AG09319 (cell line): Measurements from ENCODE around the gene FARP1.
"Not testable (repeated sequence)": the region's sequence is repeated elsewhere in the genome, so short reads cannot be mapped to it uniquely, and the experiment has no call there.

ENCODE experiments used
- DNase-seq: peaks from one replicate; pipeline ENCODE4 v3.0.0-alpha.2; 2010; ENCODE audit warnings: low read depth; ENCODE audit errors: extremely low read depth
- TF ChIP-seq, protein P1 (sequence below): IDR thresholded peaks from 2 replicates; pipeline ENCODE4 v1.5.1; 2011; ENCODE audit warnings: low read depth, mild to moderate bottlenecking, inconsistent platforms, low read length, moderate library complexity

FARP1 gene

DNA sequence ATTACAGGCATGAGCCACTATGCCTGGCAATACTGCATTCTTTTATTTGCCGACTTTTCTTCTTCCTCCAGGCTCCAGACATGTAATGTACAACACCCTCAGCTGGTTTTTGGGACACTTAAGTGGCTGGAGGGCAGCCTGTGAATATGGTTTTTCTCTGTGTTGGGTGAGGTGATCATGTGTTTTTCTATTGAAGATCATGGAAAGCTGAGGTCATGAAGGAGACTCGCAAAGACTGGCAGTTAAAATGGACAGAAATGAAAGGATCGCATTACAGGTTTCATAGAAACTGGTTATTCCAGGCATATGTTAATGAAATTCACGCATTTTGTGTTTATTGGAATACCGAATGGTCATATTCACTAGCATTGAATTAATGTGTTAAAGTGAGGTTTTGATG is 119.4 kb downstream of the FARP1 start:
- DNase-seq: no peak
- TF ChIP-seq, protein P1, sequence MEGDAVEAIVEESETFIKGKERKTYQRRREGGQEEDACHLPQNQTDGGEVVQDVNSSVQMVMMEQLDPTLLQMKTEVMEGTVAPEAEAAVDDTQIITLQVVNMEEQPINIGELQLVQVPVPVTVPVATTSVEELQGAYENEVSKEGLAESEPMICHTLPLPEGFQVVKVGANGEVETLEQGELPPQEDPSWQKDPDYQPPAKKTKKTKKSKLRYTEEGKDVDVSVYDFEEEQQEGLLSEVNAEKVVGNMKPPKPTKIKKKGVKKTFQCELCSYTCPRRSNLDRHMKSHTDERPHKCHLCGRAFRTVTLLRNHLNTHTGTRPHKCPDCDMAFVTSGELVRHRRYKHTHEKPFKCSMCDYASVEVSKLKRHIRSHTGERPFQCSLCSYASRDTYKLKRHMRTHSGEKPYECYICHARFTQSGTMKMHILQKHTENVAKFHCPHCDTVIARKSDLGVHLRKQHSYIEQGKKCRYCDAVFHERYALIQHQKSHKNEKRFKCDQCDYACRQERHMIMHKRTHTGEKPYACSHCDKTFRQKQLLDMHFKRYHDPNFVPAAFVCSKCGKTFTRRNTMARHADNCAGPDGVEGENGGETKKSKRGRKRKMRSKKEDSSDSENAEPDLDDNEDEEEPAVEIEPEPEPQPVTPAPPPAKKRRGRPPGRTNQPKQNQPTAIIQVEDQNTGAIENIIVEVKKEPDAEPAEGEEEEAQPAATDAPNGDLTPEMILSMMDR: no peak

- DNase-seq: no peak
- TF ChIP-seq, protein P1: no peak
Measured at GRCh38 chr13:98263841-98264240, 120.9 kb downstream of the FARP1 start.

DNA sequence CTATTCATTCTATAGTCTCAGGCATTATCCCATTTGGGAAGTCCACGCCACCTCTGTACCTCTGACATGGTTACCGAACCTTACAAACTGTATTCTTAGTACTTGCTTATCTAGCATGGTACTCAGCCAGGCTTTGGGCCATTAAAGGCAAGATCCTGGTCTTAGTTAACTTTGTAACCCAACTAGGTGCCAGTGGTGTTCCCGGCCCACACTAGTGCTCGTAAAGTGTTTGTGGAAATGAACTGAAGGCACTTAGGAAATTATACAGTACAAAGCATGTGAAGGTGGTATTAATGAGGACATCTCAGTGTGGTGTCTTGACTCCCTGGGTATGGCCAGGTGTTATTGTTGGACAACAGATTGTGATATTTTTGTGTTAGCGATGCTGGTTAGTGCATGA is 122.0 kb downstream of the FARP1 start:
- TF ChIP-seq, protein P1: no peak
- no peak for DNase-seq

GRCh38 chr13:98265692-98266551 is 123.0 kb downstream of the FARP1 start:
- no peak for DNase-seq
- TF ChIP-seq, protein P1: no peak

DNA sequence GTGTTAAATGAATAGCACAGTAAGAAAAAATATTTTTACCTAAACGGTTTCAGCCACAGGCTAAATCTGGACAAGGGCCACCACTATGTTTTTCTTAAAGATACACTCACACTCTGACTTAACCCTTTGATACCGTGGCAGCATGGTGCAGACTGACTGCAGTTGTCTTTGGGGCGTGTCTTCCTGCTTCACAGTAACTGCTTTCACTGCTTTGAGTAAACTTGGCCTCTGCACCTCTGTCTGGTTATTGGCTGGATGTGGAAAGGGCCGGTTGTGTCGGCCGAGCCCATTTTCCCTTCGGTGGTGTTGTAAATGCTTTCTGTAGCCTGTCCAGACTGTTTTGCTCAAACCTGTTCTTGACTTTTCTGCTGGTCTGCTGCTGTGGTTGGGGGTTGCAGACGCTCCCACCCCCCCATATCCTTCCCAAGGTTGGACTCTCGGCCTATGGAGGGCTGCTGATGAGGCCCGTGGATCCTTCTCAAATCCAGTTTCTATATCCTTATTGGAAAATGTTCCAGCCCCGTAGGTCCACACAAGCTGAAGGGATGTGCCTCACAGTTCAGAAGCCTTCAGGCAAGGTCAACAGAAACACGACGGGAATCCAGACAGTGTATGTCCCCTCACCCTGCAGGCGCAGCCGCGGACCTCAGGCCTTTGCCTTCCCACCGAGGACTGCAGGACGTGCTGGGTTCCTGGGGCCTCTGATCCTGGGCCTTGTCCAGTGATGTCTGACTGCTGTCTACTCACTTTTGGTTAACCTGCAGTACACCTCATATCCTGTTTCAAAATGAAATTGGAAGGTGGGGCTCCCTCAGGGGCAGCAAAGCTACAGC is 124.4 kb downstream of the FARP1 start:
- DNase-seq: no peak
- TF ChIP-seq, protein P1: no peak

GRCh38 chr13:98269386-98269785 is 126.5 kb downstream of the FARP1 start:
- TF ChIP-seq, protein P1: no peak
- no peak for DNase-seq

DNA sequence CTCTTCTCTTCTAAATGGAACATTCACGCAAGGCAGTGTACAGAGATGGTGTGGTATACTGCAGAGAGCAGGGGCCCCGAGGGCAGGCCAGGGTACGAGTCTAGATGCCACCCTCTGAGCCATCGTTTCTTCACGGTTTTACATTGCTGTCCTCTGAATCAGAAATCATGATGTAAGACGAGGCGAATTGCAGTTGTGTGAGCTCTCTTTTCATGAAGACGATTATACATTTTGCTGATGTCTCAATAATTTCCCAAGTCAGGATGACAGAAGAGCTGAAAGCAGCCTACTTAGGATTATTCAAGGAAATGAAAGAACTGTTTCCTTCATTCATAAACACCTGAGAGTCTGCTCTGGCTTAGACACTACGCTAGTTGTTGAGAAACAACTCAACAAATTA is 127.9 kb downstream of the FARP1 start:
- TF ChIP-seq, protein P1: no peak

GRCh38 chr13:98271646-98272045 is 128.8 kb downstream of the FARP1 start:
- not testable (repeated sequence) for DNase-seq

More for the DNA sequence above, 127.9 kb downstream of the FARP1 start:
- no peak for DNase-seq
